ENCODE measurements around the gene TM4SF4. TPM values are rescaled to one million over a fixed set of nuclear protein-coding genes. Genes with fewer than 3 reads are reported as not detected.
"Not testable (repeated sequence)": the region's sequence is repeated elsewhere in the genome, so short reads cannot be mapped to it uniquely, and the experiment has no call there.

The TM4SF4 gene
- total and polyA plus RNA-seq, 5 donors from 2014 or later: not detected

- H3K9me3 Mint-ChIP-seq: peaks cover 0 to 2% (median 0%) of the 10 kb centered on the region in 7 donors
- H3K27ac Mint-ChIP-seq: no peak overlapping the region
- no peaks in the 10 kb centered on the region for H3K36me3 ChIP-seq (ENCODE audit: control insufficient read depth, insufficient read depth, low read length)
- H3K36me3 Mint-ChIP-seq: no peaks in the 10 kb centered on the region
- no peaks in the 10 kb centered on the region for H3K9me3 ChIP-seq (ENCODE audit: control insufficient read depth in 2 of 2, low read length in 2 of 2)
- H3K4me3 Mint-ChIP-seq: no peak overlapping the region
- H3K4me3 ChIP-seq (ENCODE audit: low read depth, low read length): no peak overlapping the region
- ATAC-seq (ENCODE audit: low read depth in 2 of 2) (no peak), DNase-seq (no peak)
- no peaks in the 10 kb centered on the region for H3K4me1 Mint-ChIP-seq
- H3K27me3 Mint-ChIP-seq: peaks cover 7% of the 10 kb centered on the region
- no peaks in the 10 kb centered on the region for H3K4me1 ChIP-seq (ENCODE audit: control insufficient read depth, insufficient read depth, low read length, poor library complexity, severe bottlenecking)
- peaks cover 5% of the 10 kb centered on the region for H3K27me3 ChIP-seq (ENCODE audit: control insufficient read depth, insufficient read depth, low read length)
- no peak overlapping the region for H3K27ac ChIP-seq (ENCODE audit: insufficient read depth, low read length, poor library complexity, severe bottlenecking)
Measured at GRCh38 chr3:149437286-149437685, 37.2 kb upstream of the TM4SF4 start.

DNA sequence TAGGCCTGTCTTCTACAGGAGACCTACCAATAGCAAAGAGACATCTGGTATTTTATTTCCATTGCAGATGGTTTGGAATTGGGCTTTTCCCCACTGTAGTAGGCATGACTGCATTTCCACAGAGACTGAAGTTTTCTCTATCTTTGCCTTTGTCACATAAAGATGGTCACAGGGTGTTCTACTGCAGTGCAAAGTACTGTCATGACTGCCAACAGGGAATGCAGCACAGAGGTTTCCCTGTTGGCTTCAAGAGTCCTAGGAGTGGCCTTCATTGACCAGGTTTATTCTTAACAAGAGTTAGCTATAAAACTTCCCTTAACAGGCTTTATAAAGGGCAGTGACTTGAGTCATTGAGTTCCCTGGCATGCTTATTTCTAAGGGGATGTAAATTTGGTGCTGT is 36.8 kb upstream of the TM4SF4 start:
- ATAC-seq (ENCODE audit: low read depth in 2 of 2): no peak
- Histone ChIP-seq H3K4me1 (ENCODE audit: control insufficient read depth, insufficient read depth, low read length, poor library complexity, severe bottlenecking) (no peaks in the 10 kb centered on the region), H3K27me3 (ENCODE audit: control insufficient read depth, insufficient read depth, low read length) (peaks cover 5% of the 10 kb centered on the region), H3K4me3 (ENCODE audit: low read depth, low read length) (no peak overlapping the region), H3K27ac (ENCODE audit: insufficient read depth, low read length, poor library complexity, severe bottlenecking) (no peak overlapping the region), H3K9me3 (ENCODE audit: control insufficient read depth in 2 of 2, low read length in 2 of 2) (no peaks in the 10 kb centered on the region), H3K36me3 (ENCODE audit: control insufficient read depth, insufficient read depth, low read length) (no peaks in the 10 kb centered on the region)
- H3K27ac Mint-ChIP-seq: no peak overlapping the region
- no peak for DNase-seq
- no peaks in the 10 kb centered on the region for H3K36me3 Mint-ChIP-seq
- H3K4me1 Mint-ChIP-seq: no peaks in the 10 kb centered on the region
- H3K9me3 Mint-ChIP-seq: peaks cover 0 to 2% (median 0%) of the 10 kb centered on the region in 7 donors
- H3K27me3 Mint-ChIP-seq: peaks cover 9% of the 10 kb centered on the region
- no peak overlapping the region for H3K4me3 Mint-ChIP-seq

- H3K27me3 ChIP-seq (ENCODE audit: control insufficient read depth, insufficient read depth, low read length): peaks cover 3% of the 10 kb centered on the region
- no peaks in the 10 kb centered on the region for H3K4me1 Mint-ChIP-seq
- peaks cover 0 to under 1% (median 0%) of the 10 kb centered on the region in 7 donors for H3K9me3 Mint-ChIP-seq
- no peaks in the 10 kb centered on the region for H3K36me3 Mint-ChIP-seq
- H3K27ac ChIP-seq (ENCODE audit: insufficient read depth, low read length, poor library complexity, severe bottlenecking): no peak overlapping the region
- DNase-seq (no peak), ATAC-seq (ENCODE audit: low read depth in 2 of 2) (no peak)
- no peaks in the 10 kb centered on the region for H3K36me3 ChIP-seq (ENCODE audit: control insufficient read depth, insufficient read depth, low read length)
- no peaks in the 10 kb centered on the region for H3K9me3 ChIP-seq (ENCODE audit: control insufficient read depth in 2 of 2, low read length in 2 of 2)
- H3K27me3 Mint-ChIP-seq: peaks cover 17% of the 10 kb centered on the region
- no peak overlapping the region for H3K4me3 Mint-ChIP-seq
- H3K27ac Mint-ChIP-seq: no peak overlapping the region
- no peaks in the 10 kb centered on the region for H3K4me1 ChIP-seq (ENCODE audit: control insufficient read depth, insufficient read depth, low read length, poor library complexity, severe bottlenecking)
- H3K4me3 ChIP-seq (ENCODE audit: low read depth, low read length): no peak overlapping the region
Measured at GRCh38 chr3:149438981-149439380, 35.5 kb upstream of the TM4SF4 start.

GRCh38 chr3:149441642-149442041 is 32.9 kb upstream of the TM4SF4 start:
- Histone ChIP-seq H3K9me3 (ENCODE audit: control insufficient read depth in 2 of 2, low read length in 2 of 2) (no peaks in the 10 kb centered on the region), H3K4me3 (ENCODE audit: low read depth, low read length) (no peak overlapping the region), H3K27ac (ENCODE audit: insufficient read depth, low read length, poor library complexity, severe bottlenecking) (no peak overlapping the region), H3K36me3 (ENCODE audit: control insufficient read depth, insufficient read depth, low read length) (no peaks in the 10 kb centered on the region), H3K4me1 (ENCODE audit: control insufficient read depth, insufficient read depth, low read length, poor library complexity, severe bottlenecking) (no peaks in the 10 kb centered on the region), H3K27me3 (ENCODE audit: control insufficient read depth, insufficient read depth, low read length) (peaks cover 3% of the 10 kb centered on the region)
- no peaks in the 10 kb centered on the region for H3K36me3 Mint-ChIP-seq
- H3K27me3 Mint-ChIP-seq: peaks cover 16% of the 10 kb centered on the region
- ATAC-seq (ENCODE audit: low read depth in 2 of 2) (no peak), DNase-seq (no peak)
- no peaks in the 10 kb centered on the region for H3K9me3 Mint-ChIP-seq
- no peaks in the 10 kb centered on the region for H3K4me1 Mint-ChIP-seq
- H3K27ac Mint-ChIP-seq: no peak overlapping the region
- no peak overlapping the region for H3K4me3 Mint-ChIP-seq

DNA sequence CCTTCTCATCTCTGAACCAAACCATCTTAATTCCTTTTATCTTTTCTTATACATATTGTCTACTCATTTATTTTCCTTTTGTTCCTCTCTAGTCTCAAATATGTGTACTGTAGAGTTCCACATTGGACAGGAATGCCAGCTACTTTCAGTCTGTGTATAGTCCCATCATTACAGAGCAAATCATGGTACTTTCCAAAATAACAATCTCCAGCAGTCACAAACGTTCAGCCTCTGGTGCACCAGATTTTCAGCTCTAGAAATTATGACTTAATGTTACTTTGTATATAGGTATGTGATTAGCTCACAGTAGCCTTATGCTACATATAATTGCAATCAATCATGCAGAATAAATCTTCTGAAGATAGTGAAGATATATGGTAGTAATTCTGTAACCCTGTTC is 32.5 kb upstream of the TM4SF4 start:
- Histone ChIP-seq H3K36me3 (ENCODE audit: control insufficient read depth, insufficient read depth, low read length) (no peaks in the 10 kb centered on the region), H3K27ac (ENCODE audit: insufficient read depth, low read length, poor library complexity, severe bottlenecking) (no peak overlapping the region), H3K27me3 (ENCODE audit: control insufficient read depth, insufficient read depth, low read length) (peaks cover 3% of the 10 kb centered on the region), H3K4me1 (ENCODE audit: control insufficient read depth, insufficient read depth, low read length, poor library complexity, severe bottlenecking) (no peaks in the 10 kb centered on the region), H3K4me3 (ENCODE audit: low read depth, low read length) (no peak overlapping the region), H3K9me3 (ENCODE audit: control insufficient read depth in 2 of 2, low read length in 2 of 2) (no peaks in the 10 kb centered on the region)
- DNase-seq (no peak), ATAC-seq (ENCODE audit: low read depth in 2 of 2) (no peak)
- Mint-ChIP-seq H3K27me3 (peaks cover 16% of the 10 kb centered on the region), H3K9me3 (no peaks in the 10 kb centered on the region), H3K4me3 (no peak overlapping the region), H3K4me1 (no peaks in the 10 kb centered on the region), H3K36me3 (no peaks in the 10 kb centered on the region), H3K27ac (no peak overlapping the region)

DNA sequence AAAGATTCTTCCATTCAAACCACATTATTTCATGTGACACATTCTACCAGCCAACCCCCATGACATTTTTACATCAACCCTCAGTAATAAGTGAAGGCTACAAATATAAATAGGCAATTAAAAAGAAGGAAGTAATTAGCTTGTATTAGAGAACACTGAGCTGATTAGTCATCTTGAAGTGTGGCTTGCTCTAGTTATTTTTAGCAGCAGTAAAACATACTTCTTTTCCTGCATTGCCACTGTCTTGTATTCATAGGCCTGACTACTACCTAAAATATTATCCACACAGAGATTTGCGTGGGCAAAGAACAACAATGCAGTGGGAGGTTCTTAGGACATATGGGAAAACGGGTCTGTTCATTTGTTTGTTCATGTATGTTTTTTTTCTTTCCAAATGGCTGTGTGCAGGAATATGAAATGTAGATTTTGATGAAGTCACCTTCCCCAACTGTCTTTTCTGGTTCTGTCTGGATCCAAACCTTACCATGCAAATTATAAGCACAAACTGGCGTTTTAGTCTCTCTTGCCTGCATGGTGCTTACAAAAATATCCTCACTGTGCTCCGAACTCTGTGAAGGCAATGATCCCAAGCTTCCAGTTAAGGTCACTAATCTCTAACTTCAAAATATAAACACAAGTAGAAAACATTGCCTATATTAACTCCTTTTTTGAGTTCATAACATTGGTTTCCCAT is 31.5 kb upstream of the TM4SF4 start:
- DNase-seq: no peak
- H3K4me1 ChIP-seq (ENCODE audit: control insufficient read depth, insufficient read depth, low read length, poor library complexity, severe bottlenecking): no peaks in the 10 kb centered on the region
- no peak overlapping the region for H3K4me3 Mint-ChIP-seq
- H3K9me3 Mint-ChIP-seq: no peaks in the 10 kb centered on the region
- H3K4me3 ChIP-seq (ENCODE audit: low read depth, low read length): no peak overlapping the region
- H3K36me3 ChIP-seq (ENCODE audit: control insufficient read depth, insufficient read depth, low read length): no peaks in the 10 kb centered on the region
- no peaks in the 10 kb centered on the region for H3K9me3 ChIP-seq (ENCODE audit: control insufficient read depth in 2 of 2, low read length in 2 of 2)
- H3K27ac Mint-ChIP-seq: no peak overlapping the region
- H3K27ac ChIP-seq (ENCODE audit: insufficient read depth, low read length, poor library complexity, severe bottlenecking): no peak overlapping the region
- no peaks in the 10 kb centered on the region for H3K36me3 Mint-ChIP-seq
- no peak for ATAC-seq (ENCODE audit: low read depth in 2 of 2)
- peaks cover 16% of the 10 kb centered on the region for H3K27me3 Mint-ChIP-seq
- H3K27me3 ChIP-seq (ENCODE audit: control insufficient read depth, insufficient read depth, low read length): peaks cover 3% of the 10 kb centered on the region
- no peaks in the 10 kb centered on the region for H3K4me1 Mint-ChIP-seq

- peaks cover 16% of the 10 kb centered on the region for H3K27me3 Mint-ChIP-seq
- H3K27ac Mint-ChIP-seq: no peak overlapping the region
- Histone ChIP-seq H3K9me3 (ENCODE audit: control insufficient read depth in 2 of 2, low read length in 2 of 2) (no peaks in the 10 kb centered on the region), H3K4me1 (ENCODE audit: control insufficient read depth, insufficient read depth, low read length, poor library complexity, severe bottlenecking) (no peaks in the 10 kb centered on the region), H3K27ac (ENCODE audit: insufficient read depth, low read length, poor library complexity, severe bottlenecking) (no peak overlapping the region), H3K36me3 (ENCODE audit: control insufficient read depth, insufficient read depth, low read length) (no peaks in the 10 kb centered on the region), H3K4me3 (ENCODE audit: low read depth, low read length) (no peak overlapping the region), H3K27me3 (ENCODE audit: control insufficient read depth, insufficient read depth, low read length) (peaks cover 3% of the 10 kb centered on the region)
- ATAC-seq (ENCODE audit: low read depth in 2 of 2) (no peak), DNase-seq (no peak)
- peaks cover 0 to 1% (median 0%) of the 10 kb centered on the region in 7 donors for H3K9me3 Mint-ChIP-seq
- H3K4me1 Mint-ChIP-seq: no peaks in the 10 kb centered on the region
- no peak overlapping the region for H3K4me3 Mint-ChIP-seq
- H3K36me3 Mint-ChIP-seq: no peaks in the 10 kb centered on the region
Measured at GRCh38 chr3:149443545-149443912, 31.0 kb upstream of the TM4SF4 start.

GRCh38 chr3:149444867-149445266 is 29.6 kb upstream of the TM4SF4 start:
- H3K4me1 Mint-ChIP-seq; H3K27me3 ChIP-seq (ENCODE audit: control insufficient read depth, insufficient read depth, low read length): not testable (repeated sequence)
- H3K27me3 Mint-ChIP-seq: peaks cover 16% of the 10 kb centered on the region

More at GRCh38 chr3:149444867-149445266, 29.6 kb upstream of the TM4SF4 start:
- not testable (repeated sequence) for H3K4me3 ChIP-seq (ENCODE audit: low read depth, low read length); H3K27ac ChIP-seq (ENCODE audit: insufficient read depth, low read length, poor library complexity, severe bottlenecking); H3K4me3 Mint-ChIP-seq; H3K9me3 ChIP-seq (ENCODE audit: control insufficient read depth in 2 of 2, low read length in 2 of 2); H3K4me1 ChIP-seq (ENCODE audit: control insufficient read depth, insufficient read depth, low read length, poor library complexity, severe bottlenecking); H3K9me3 Mint-ChIP-seq; H3K36me3 Mint-ChIP-seq; ATAC-seq (ENCODE audit: low read depth in 2 of 2); H3K36me3 ChIP-seq (ENCODE audit: control insufficient read depth, insufficient read depth, low read length); DNase-seq; H3K27ac Mint-ChIP-seq
